ENCODE results near the gene TMEM131L. TPM values are rescaled to one million over a fixed set of nuclear protein-coding genes. Genes with fewer than 3 reads are reported as not detected.
A peak's percentile ranks its signal among the peaks of the same experiment; 100 is the strongest.

Gene TMEM131L
- total RNA-seq, 1 donor from 2014 or later: 29.8 TPM

- H3K27ac Mint-ChIP-seq (ENCODE audit: unreplicated experiment): no peak overlapping the region
- TF ChIP-seq, protein P1, sequence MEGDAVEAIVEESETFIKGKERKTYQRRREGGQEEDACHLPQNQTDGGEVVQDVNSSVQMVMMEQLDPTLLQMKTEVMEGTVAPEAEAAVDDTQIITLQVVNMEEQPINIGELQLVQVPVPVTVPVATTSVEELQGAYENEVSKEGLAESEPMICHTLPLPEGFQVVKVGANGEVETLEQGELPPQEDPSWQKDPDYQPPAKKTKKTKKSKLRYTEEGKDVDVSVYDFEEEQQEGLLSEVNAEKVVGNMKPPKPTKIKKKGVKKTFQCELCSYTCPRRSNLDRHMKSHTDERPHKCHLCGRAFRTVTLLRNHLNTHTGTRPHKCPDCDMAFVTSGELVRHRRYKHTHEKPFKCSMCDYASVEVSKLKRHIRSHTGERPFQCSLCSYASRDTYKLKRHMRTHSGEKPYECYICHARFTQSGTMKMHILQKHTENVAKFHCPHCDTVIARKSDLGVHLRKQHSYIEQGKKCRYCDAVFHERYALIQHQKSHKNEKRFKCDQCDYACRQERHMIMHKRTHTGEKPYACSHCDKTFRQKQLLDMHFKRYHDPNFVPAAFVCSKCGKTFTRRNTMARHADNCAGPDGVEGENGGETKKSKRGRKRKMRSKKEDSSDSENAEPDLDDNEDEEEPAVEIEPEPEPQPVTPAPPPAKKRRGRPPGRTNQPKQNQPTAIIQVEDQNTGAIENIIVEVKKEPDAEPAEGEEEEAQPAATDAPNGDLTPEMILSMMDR (IDR thresholded peaks at IDR 0.05; ENCODE audit: unreplicated experiment): no peak
- peaks cover 17% of the 10 kb centered on the region for H3K4me1 Mint-ChIP-seq (ENCODE audit: unreplicated experiment)
Observed at GRCh38 chr4:153622093-153622492, 155.9 kb downstream of the TMEM131L start.

DNA sequence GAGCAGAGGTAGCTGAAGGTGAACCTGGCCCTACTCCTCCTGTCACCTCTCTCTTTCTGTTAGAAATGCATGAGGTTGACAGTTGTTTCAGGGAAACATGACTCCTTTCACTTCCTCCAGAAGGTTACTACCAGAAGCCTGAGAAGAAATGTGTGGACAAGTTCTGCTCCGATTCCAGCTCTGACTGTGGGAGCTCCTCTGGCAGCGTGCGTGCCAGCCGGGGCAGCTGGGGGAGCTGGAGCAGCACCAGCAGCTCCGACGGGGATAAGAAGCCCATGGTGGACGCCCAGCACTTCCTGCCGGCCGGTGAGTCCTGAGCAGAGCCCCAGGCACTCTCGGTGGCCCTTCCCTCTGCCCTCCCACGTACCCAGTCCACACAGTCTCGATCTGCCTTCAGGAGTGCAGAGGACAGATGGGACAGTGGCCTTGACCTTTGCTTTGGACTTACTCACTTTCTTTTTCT is 156.6 kb downstream of the TMEM131L start:
- peaks cover 36% of the 10 kb centered on the region for H3K36me3 Mint-ChIP-seq (ENCODE audit: low read depth, unreplicated experiment)
- H3K9me3 Mint-ChIP-seq (ENCODE audit: unreplicated experiment): no peaks in the 10 kb centered on the region
- H3K27ac Mint-ChIP-seq (ENCODE audit: unreplicated experiment): no peak overlapping the region
- no peak overlapping the region for H3K4me3 Mint-ChIP-seq (ENCODE audit: unreplicated experiment)
- TF ChIP-seq, protein P1 (IDR thresholded peaks at IDR 0.05; ENCODE audit: unreplicated experiment): no peak
- peaks cover 24% of the 10 kb centered on the region for H3K4me1 Mint-ChIP-seq (ENCODE audit: unreplicated experiment)
- H3K27me3 Mint-ChIP-seq (ENCODE audit: unreplicated experiment): no peaks in the 10 kb centered on the region
- DNase-seq (ENCODE audit: low spot score): no peak

More at GRCh38 chr4:153622093-153622492, 155.9 kb downstream of the TMEM131L start:
- H3K4me3 Mint-ChIP-seq (ENCODE audit: unreplicated experiment): no peak overlapping the region
- H3K36me3 Mint-ChIP-seq (ENCODE audit: low read depth, unreplicated experiment): peaks cover 34% of the 10 kb centered on the region
- no peak for DNase-seq (ENCODE audit: low spot score)
- no peaks in the 10 kb centered on the region for H3K9me3 Mint-ChIP-seq (ENCODE audit: unreplicated experiment)
- H3K27me3 Mint-ChIP-seq (ENCODE audit: unreplicated experiment): no peaks in the 10 kb centered on the region

DNA sequence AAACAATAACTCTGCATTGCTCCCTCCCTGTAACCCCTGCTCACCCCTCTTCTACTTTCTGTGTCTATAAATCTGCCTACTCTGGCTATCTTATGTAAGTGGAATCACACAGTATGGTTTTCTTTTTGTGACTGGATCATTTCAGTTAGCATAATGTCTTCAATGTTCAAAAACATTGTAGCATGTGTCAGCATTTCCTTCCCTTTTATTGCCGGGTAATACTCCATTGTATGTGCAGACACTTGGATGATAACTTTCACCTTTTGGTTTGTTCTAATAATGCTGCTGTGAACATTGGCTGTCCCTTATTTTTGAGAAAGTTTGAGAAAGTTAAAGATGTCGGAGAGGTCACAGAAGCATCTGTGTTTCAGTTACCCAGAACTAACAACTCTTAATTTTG is 157.3 kb downstream of the TMEM131L start:
- peaks cover 40% of the 10 kb centered on the region for H3K36me3 Mint-ChIP-seq (ENCODE audit: low read depth, unreplicated experiment)
- H3K4me3 Mint-ChIP-seq (ENCODE audit: unreplicated experiment): peak overlapping the region; percentile 13
- H3K27me3 Mint-ChIP-seq (ENCODE audit: unreplicated experiment): no peaks in the 10 kb centered on the region
- TF ChIP-seq, protein P1 (IDR thresholded peaks at IDR 0.05; ENCODE audit: unreplicated experiment): no peak
- H3K27ac Mint-ChIP-seq (ENCODE audit: unreplicated experiment): peak overlapping the region; percentile 76
- DNase-seq (ENCODE audit: low spot score): no peak
- H3K4me1 Mint-ChIP-seq (ENCODE audit: unreplicated experiment): peaks cover 27% of the 10 kb centered on the region
- no peaks in the 10 kb centered on the region for H3K9me3 Mint-ChIP-seq (ENCODE audit: unreplicated experiment)

DNA sequence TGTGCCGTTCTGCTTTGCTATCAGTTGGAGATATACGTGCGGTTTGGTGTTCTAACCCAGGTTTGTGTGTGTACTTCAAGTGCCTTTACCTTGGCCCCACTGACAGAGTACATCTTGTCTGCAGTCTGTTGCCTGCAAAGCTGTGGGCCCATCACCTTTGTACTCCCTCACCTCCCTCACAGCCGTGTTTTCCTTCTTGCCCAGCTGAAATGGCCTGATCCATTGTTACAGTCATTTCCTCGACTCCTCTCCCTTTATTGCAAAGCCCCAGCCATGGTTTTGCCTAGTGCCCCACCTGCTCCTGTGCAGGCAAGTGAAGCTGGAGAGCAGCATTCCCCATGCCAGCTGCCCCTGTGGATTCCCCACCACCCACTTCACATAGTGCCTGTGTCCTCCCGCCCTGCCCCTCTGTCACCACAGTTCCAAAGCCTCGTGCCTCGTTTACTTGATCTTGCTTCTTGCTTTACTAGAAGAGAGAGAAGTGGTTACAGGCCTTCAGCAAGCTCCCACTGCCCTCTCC is 162.7 kb downstream of the TMEM131L start:
- peaks cover 24% of the 10 kb centered on the region for H3K4me1 Mint-ChIP-seq (ENCODE audit: unreplicated experiment)
- H3K27ac Mint-ChIP-seq (ENCODE audit: unreplicated experiment): no peak overlapping the region
- no peak overlapping the region for H3K4me3 Mint-ChIP-seq (ENCODE audit: unreplicated experiment)
- TF ChIP-seq, protein P1 (IDR thresholded peaks at IDR 0.05; ENCODE audit: unreplicated experiment): no peak
- H3K9me3 Mint-ChIP-seq (ENCODE audit: unreplicated experiment): no peaks in the 10 kb centered on the region
- peaks cover 49% of the 10 kb centered on the region for H3K36me3 Mint-ChIP-seq (ENCODE audit: low read depth, unreplicated experiment)
- no peaks in the 10 kb centered on the region for H3K27me3 Mint-ChIP-seq (ENCODE audit: unreplicated experiment)
- no peak for DNase-seq (ENCODE audit: low spot score)

DNA sequence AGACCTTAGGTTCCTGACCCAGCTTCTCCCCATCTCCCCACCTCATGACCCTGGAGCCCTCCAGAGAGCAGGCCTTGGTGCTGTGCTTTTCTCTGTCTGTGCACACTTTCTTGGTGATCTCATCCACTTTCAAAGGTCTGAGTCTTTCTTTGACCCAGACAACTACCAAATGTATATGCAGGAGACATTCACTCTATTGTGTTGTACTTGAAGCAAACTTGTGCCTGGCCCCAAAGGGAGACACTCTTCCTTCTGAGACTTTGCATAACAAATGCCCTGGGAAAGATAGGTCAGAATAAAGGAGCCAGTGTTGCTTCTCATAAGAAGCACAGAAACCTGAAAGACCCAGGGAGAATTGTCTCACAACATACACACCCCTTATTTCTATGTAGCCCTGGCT is 163.6 kb downstream of the TMEM131L start:
- TF ChIP-seq, protein P1 (IDR thresholded peaks at IDR 0.05; ENCODE audit: unreplicated experiment): no peak
- Mint-ChIP-seq H3K9me3 (ENCODE audit: unreplicated experiment) (no peaks in the 10 kb centered on the region), H3K27me3 (ENCODE audit: unreplicated experiment) (no peaks in the 10 kb centered on the region), H3K4me1 (ENCODE audit: unreplicated experiment) (peaks cover 24% of the 10 kb centered on the region), H3K27ac (ENCODE audit: unreplicated experiment) (no peak overlapping the region), H3K36me3 (ENCODE audit: low read depth, unreplicated experiment) (peaks cover 48% of the 10 kb centered on the region), H3K4me3 (ENCODE audit: unreplicated experiment) (peak overlapping the region; percentile 14)
- DNase-seq (ENCODE audit: low spot score): no peak

Data from endothelial cell (in vitro differentiated cells).